HG03342 (cell line): ENCODE data around the gene PIEZO1.
A peak's percentile ranks its signal among the peaks of the same experiment; 100 is the strongest.

ENCODE experiments used
- ATAC-seq: cut with Tn5 transposase; IDR thresholded peaks from one replicate; pipeline ENCODE4 v1.9.1; 2021; ENCODE audit warnings: mild to moderate bottlenecking, moderate library complexity; ENCODE audit not compliant: unreplicated experiment

The PIEZO1 gene

GRCh38 chr16:88738151-88739084 is 46.6 kb downstream of the PIEZO1 start:
- no peak for ATAC-seq

GRCh38 chr16:88737298-88738150 is 47.5 kb downstream of the PIEZO1 start:
- ATAC-seq = peak; percentile 45

- ATAC-seq = no peak
Measured at GRCh38 chr16:88736496-88736895, 48.5 kb downstream of the PIEZO1 start.

GRCh38 chr16:88736088-88736487 is 48.9 kb downstream of the PIEZO1 start:
- no peak for ATAC-seq

- ATAC-seq = no peak
Measured at GRCh38 chr16:88735616-88736015, 49.4 kb downstream of the PIEZO1 start.

- no peak for ATAC-seq
Measured at GRCh38 chr16:88735121-88735520, 49.9 kb downstream of the PIEZO1 start.

GRCh38 chr16:88734361-88734728 is 50.7 kb downstream of the PIEZO1 start:
- no peak for ATAC-seq

GRCh38 chr16:88733630-88734360 is 51.2 kb downstream of the PIEZO1 start:
- no peak for ATAC-seq

GRCh38 chr16:88732961-88733294 is 52.1 kb downstream of the PIEZO1 start:
- ATAC-seq = no peak

GRCh38 chr16:88732172-88732960 is 52.7 kb downstream of the PIEZO1 start:
- no peak for ATAC-seq

- ATAC-seq = no peak
Measured at GRCh38 chr16:88731699-88732098, 53.3 kb downstream of the PIEZO1 start.

GRCh38 chr16:88730632-88731607 is 54.1 kb downstream of the PIEZO1 start:
- no peak for ATAC-seq

- no peak for ATAC-seq
Measured at GRCh38 chr16:88727871-88728270, 57.1 kb downstream of the PIEZO1 start.

- no peak for ATAC-seq
Measured at GRCh38 chr16:88726981-88727380, 58.0 kb downstream of the PIEZO1 start.

- no peak for ATAC-seq
Measured at GRCh38 chr16:88726408-88726749, 58.6 kb downstream of the PIEZO1 start.

GRCh38 chr16:88725609-88726407 is 59.2 kb downstream of the PIEZO1 start:
- no peak for ATAC-seq

GRCh38 chr16:88724855-88725555 is 60.0 kb downstream of the PIEZO1 start:
- ATAC-seq = no peak

GRCh38 chr16:88723911-88724310 is 61.1 kb downstream of the PIEZO1 start:
- ATAC-seq = no peak
